Astrocyte (in vitro differentiated cells and primary cell): ENCODE measurements around the gene DFFA. TPM values are rescaled to one million over a fixed set of nuclear protein-coding genes. Genes with fewer than 3 reads are reported as not detected.
"Not testable (repeated sequence)": the region's sequence is repeated elsewhere in the genome, so short reads cannot be mapped to it uniquely, and the experiment has no call there.

Source experiments
- DNase-seq: peaks from one replicate; pipeline ENCODE4 v3.0.0-alpha.2; 2010; ENCODE audit warnings: low read depth
- FAIRE-seq: peaks from 2 replicates; lab custom pipeline; 2011; peaks lifted over from hg19 to GRCh38; lab: Jason Lieb, UNC
- H2AFZ ChIP-seq: 2 replicates; pipeline ENCODE4 v1.6.0; 2012; ENCODE audit warnings: low read depth, low read length, inconsistent platforms
- H3K27ac ChIP-seq: 2 replicates; pipeline ENCODE4 v1.5.1; 2011; ENCODE audit warnings: low read depth, low read length, inconsistent platforms
- H3K27me3 ChIP-seq: 2 replicates; pipeline ENCODE4 v1.6.0; 2011; ENCODE audit warnings: low read length, inconsistent platforms; ENCODE audit not compliant: insufficient read depth
- H3K36me3 ChIP-seq: 2 replicates; pipeline ENCODE4 v1.5.1; 2011; ENCODE audit warnings: low read length, inconsistent platforms; ENCODE audit not compliant: insufficient read depth
- H3K4me1 ChIP-seq: 2 replicates; pipeline ENCODE4 v1.5.1; 2011; ENCODE audit warnings: low read length, inconsistent platforms; ENCODE audit not compliant: insufficient read depth
- H3K4me2 ChIP-seq: 2 replicates; pipeline ENCODE4 v1.6.0; 2012; ENCODE audit warnings: low read length, inconsistent platforms
- H3K4me3 ChIP-seq: 2 replicates; pipeline ENCODE4 v1.5.1; 2011; ENCODE audit warnings: low read depth, mild to moderate bottlenecking, low read length, inconsistent platforms; ENCODE audit not compliant: insufficient read depth
- H3K79me2 ChIP-seq: 2 replicates; pipeline ENCODE4 v1.6.0; 2012; ENCODE audit warnings: mild to moderate bottlenecking, low read length, inconsistent platforms; ENCODE audit not compliant: insufficient read depth
- H3K9ac ChIP-seq: 2 replicates; pipeline ENCODE4 v1.6.0; 2012; ENCODE audit warnings: mild to moderate bottlenecking, low read length, inconsistent platforms
- H3K9me3 ChIP-seq: 2 replicates; pipeline ENCODE4 v1.5.1; 2012; ENCODE audit warnings: low read depth, mild to moderate bottlenecking, low read length, inconsistent platforms; ENCODE audit not compliant: insufficient read depth
- H4K20me1 ChIP-seq: 2 replicates; pipeline ENCODE4 v1.6.0; 2012; ENCODE audit warnings: low read length, inconsistent platforms; ENCODE audit not compliant: insufficient read depth
- H3K27ac Mint-ChIP-seq: one replicate; pipeline ENCODE4 v1.8.0; 2021; ENCODE audit warnings: mild to moderate bottlenecking, mixed read lengths; ENCODE audit not compliant: unreplicated experiment
- H3K27me3 Mint-ChIP-seq: one replicate; pipeline ENCODE4 v1.8.0; 2021; ENCODE audit warnings: low read depth, mixed read lengths; ENCODE audit not compliant: unreplicated experiment
- H3K36me3 Mint-ChIP-seq: one replicate; pipeline ENCODE4 v1.8.0; 2021; ENCODE audit warnings: low read depth, mixed read lengths; ENCODE audit not compliant: unreplicated experiment
- H3K4me1 Mint-ChIP-seq: one replicate; pipeline ENCODE4 v1.8.0; 2021; ENCODE audit warnings: low read depth, mixed read lengths; ENCODE audit not compliant: unreplicated experiment
- H3K4me3 Mint-ChIP-seq: one replicate; pipeline ENCODE4 v1.8.0; 2021; ENCODE audit warnings: mild to moderate bottlenecking, moderate library complexity, mixed read lengths; ENCODE audit not compliant: unreplicated experiment
- H3K9me3 Mint-ChIP-seq: one replicate; pipeline ENCODE4 v1.8.0; 2021; ENCODE audit warnings: mild to moderate bottlenecking, mixed read lengths; ENCODE audit not compliant: unreplicated experiment
- EZH2 ChIP-seq: IDR thresholded peaks from 2 replicates; pipeline ENCODE4 v1.6.1; 2012; ENCODE audit warnings: mild to moderate bottlenecking, low read length, inconsistent platforms; ENCODE audit not compliant: insufficient read depth
- total RNA-seq: library from RNA; stranded (reverse); gene quantifications from 2 replicates; pipeline ENCODE4 v1.2.1, GENCODE V29; 2021
- TF ChIP-seq, protein P1 (sequence below): IDR thresholded peaks from 2 replicates; pipeline ENCODE4 v1.5.1; 2011; ENCODE audit warnings: low read depth, mild to moderate bottlenecking, inconsistent platforms, low read length, moderate library complexity; ENCODE audit not compliant: insufficient read depth

DFFA gene
- total RNA-seq, 1 donor from 2014 or later: 58.2 TPM

GRCh38 chr1:10474613-10475507 lies 2.5 kb upstream of the DFFA start, which contains the start of gene PEX14:
Gene PEX14 (plus strand): TSS chr1:10474950. CDS start chr1:10474967, 17 bp downstream.
- Histone ChIP-seq H3K27ac (peak within 1 kb of the TSS; percentile 70), H3K79me2 (peaks cover 58% of the 10 kb centered on the region), H4K20me1 (peaks cover 14% of the 10 kb centered on the region), H3K27me3 (no peaks in the 10 kb centered on the region), H3K4me3 (peak within 1 kb of the TSS; percentile 92), H3K36me3 (no peaks in the 10 kb centered on the region), H3K4me1 (peaks cover 9% of the 10 kb centered on the region), H3K9ac (peak within 1 kb of the TSS; percentile 93), H3K4me2 (peak within 1 kb of the TSS; percentile 99), H2AFZ (peak within 1 kb of the TSS; percentile 90), H3K9me3 (no peaks in the 10 kb centered on the region)
- TF ChIP-seq, protein P1, sequence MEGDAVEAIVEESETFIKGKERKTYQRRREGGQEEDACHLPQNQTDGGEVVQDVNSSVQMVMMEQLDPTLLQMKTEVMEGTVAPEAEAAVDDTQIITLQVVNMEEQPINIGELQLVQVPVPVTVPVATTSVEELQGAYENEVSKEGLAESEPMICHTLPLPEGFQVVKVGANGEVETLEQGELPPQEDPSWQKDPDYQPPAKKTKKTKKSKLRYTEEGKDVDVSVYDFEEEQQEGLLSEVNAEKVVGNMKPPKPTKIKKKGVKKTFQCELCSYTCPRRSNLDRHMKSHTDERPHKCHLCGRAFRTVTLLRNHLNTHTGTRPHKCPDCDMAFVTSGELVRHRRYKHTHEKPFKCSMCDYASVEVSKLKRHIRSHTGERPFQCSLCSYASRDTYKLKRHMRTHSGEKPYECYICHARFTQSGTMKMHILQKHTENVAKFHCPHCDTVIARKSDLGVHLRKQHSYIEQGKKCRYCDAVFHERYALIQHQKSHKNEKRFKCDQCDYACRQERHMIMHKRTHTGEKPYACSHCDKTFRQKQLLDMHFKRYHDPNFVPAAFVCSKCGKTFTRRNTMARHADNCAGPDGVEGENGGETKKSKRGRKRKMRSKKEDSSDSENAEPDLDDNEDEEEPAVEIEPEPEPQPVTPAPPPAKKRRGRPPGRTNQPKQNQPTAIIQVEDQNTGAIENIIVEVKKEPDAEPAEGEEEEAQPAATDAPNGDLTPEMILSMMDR: no peak
- TF ChIP-seq EZH2: no peak
- DNase-seq (peak; percentile 75), FAIRE-seq (no peak)
- no peaks in the 10 kb centered on the region for H3K27me3 Mint-ChIP-seq
- peak within 1 kb of the TSS; percentile 97 for H3K4me3 Mint-ChIP-seq
- peaks cover 8% of the 10 kb centered on the region for H3K4me1 Mint-ChIP-seq
- H3K36me3 Mint-ChIP-seq: no peaks in the 10 kb centered on the region
- H3K27ac Mint-ChIP-seq: peak within 1 kb of the TSS; percentile 95
- no peaks in the 10 kb centered on the region for H3K9me3 Mint-ChIP-seq

GRCh38 chr1:10474309-10474612 lies 1.9 kb upstream of the DFFA start:
- H2AFZ ChIP-seq: peak overlapping the region; percentile 90
- H4K20me1 ChIP-seq, H3K27me3 Mint-ChIP-seq, FAIRE-seq, H3K27ac ChIP-seq, H3K27me3 ChIP-seq, H3K9me3 Mint-ChIP-seq, DNase-seq, H3K9ac ChIP-seq, H3K9me3 ChIP-seq, H3K36me3 Mint-ChIP-seq, H3K36me3 ChIP-seq, H3K4me1 ChIP-seq, H3K4me1 Mint-ChIP-seq: not testable (repeated sequence)
- peak overlapping the region; percentile 99 for H3K4me2 ChIP-seq
- peaks cover 52% of the 10 kb centered on the region for H3K79me2 ChIP-seq
- peak overlapping the region; percentile 92 for H3K4me3 ChIP-seq
- peak overlapping the region; percentile 53 for H3K27ac Mint-ChIP-seq
- H3K4me3 Mint-ChIP-seq: peak overlapping the region; percentile 87

GRCh38 chr1:10473145-10473765 lies 926 bp upstream of the DFFA start:
- H3K4me3 ChIP-seq: no peak overlapping the region
- H3K27ac ChIP-seq: no peak overlapping the region
- H3K9me3 Mint-ChIP-seq: no peaks in the 10 kb centered on the region
- peak overlapping the region; percentile 96 for H3K4me3 Mint-ChIP-seq
- no peak overlapping the region for H3K9ac ChIP-seq
- H3K79me2 ChIP-seq: peaks cover 42% of the 10 kb centered on the region
- peaks cover 4% of the 10 kb centered on the region for H4K20me1 ChIP-seq
- peaks cover 8% of the 10 kb centered on the region for H3K36me3 ChIP-seq
- H3K27me3 ChIP-seq: no peaks in the 10 kb centered on the region
- H3K36me3 Mint-ChIP-seq: no peaks in the 10 kb centered on the region
- H3K4me1 ChIP-seq: peaks cover 9% of the 10 kb centered on the region
- DNase-seq (no peak), FAIRE-seq (no peak)
- H2AFZ ChIP-seq: no peak overlapping the region
- no peak overlapping the region for H3K4me2 ChIP-seq
- no peaks in the 10 kb centered on the region for H3K27me3 Mint-ChIP-seq
- TF ChIP-seq, protein P1: no peak
- TF ChIP-seq EZH2: no peak
- peaks cover 8% of the 10 kb centered on the region for H3K4me1 Mint-ChIP-seq
- no peaks in the 10 kb centered on the region for H3K9me3 ChIP-seq
- H3K27ac Mint-ChIP-seq: peak overlapping the region; percentile 34
